Activated naive CD8-positive, alpha-beta T cell treated with anti-CD3 and anti-CD28 coated beads, Interleukin-2, amount 50 U/mL, for 16 hours (primary cell): ENCODE results near the gene LSAMP.
"Not testable (repeated sequence)": the region's sequence is repeated elsewhere in the genome, so short reads cannot be mapped to it uniquely, and the experiment has no call there.

ENCODE experiments used
- DNase-seq: peaks from one replicate; pipeline ENCODE4 v3.0.0-alpha.2; 2020; ENCODE audit warnings: low read depth, low spot score

Gene LSAMP

GRCh38 chr3:115804713-115805119 lies 640.6 kb downstream of the LSAMP start:
- DNase-seq, result no peak

- DNase-seq, result no peak
Observed at GRCh38 chr3:115804200-115804599, 641.1 kb downstream of the LSAMP start.

GRCh38 chr3:115803661-115804060 lies 641.6 kb downstream of the LSAMP start:
- DNase-seq, result no peak

GRCh38 chr3:115800489-115801075 lies 644.7 kb downstream of the LSAMP start:
- DNase-seq, result no peak

- not testable (repeated sequence) for DNase-seq
Observed at GRCh38 chr3:115800065-115800464, 645.2 kb downstream of the LSAMP start.

- no peak for DNase-seq
Observed at GRCh38 chr3:115792206-115792955, 652.9 kb downstream of the LSAMP start.

- not testable (repeated sequence) for DNase-seq
Observed at GRCh38 chr3:115791271-115792153, 653.8 kb downstream of the LSAMP start.

- peak; percentile 37 for DNase-seq
Observed at GRCh38 chr3:115790759-115791158, 654.5 kb downstream of the LSAMP start.

GRCh38 chr3:115789481-115789880 lies 655.8 kb downstream of the LSAMP start:
- no peak for DNase-seq

GRCh38 chr3:115788921-115789470 lies 656.3 kb downstream of the LSAMP start:
- no peak for DNase-seq

GRCh38 chr3:115787818-115788217 lies 657.5 kb downstream of the LSAMP start:
- no peak for DNase-seq

GRCh38 chr3:115785782-115786181 lies 659.5 kb downstream of the LSAMP start:
- DNase-seq, result no peak

- DNase-seq, result no peak
Observed at GRCh38 chr3:115784739-115785536, 660.3 kb downstream of the LSAMP start.

GRCh38 chr3:115783938-115784738 lies 661.1 kb downstream of the LSAMP start:
- peak; percentile 85 for DNase-seq

GRCh38 chr3:115783426-115783825 lies 661.9 kb downstream of the LSAMP start:
- not testable (repeated sequence) for DNase-seq

- DNase-seq, result no peak
Observed at GRCh38 chr3:115779011-115779410, 666.3 kb downstream of the LSAMP start.

- no peak for DNase-seq
Observed at GRCh38 chr3:115772951-115773350, 672.3 kb downstream of the LSAMP start.

- no peak for DNase-seq
Observed at GRCh38 chr3:115768661-115769060, 676.6 kb downstream of the LSAMP start.

GRCh38 chr3:115766587-115767482 lies 678.5 kb downstream of the LSAMP start:
- DNase-seq, result no peak
